HG03159 (cell line): Measurements from ENCODE around the gene RNF187.
"Not testable (repeated sequence)": the region's sequence is repeated elsewhere in the genome, so short reads cannot be mapped to it uniquely, and the experiment has no call there.

Experiments
- ATAC-seq: cut with Tn5 transposase; IDR thresholded peaks from one replicate; pipeline ENCODE4 v1.9.1; 2021; ENCODE audit warnings: mild to moderate bottlenecking, moderate library complexity; ENCODE audit not compliant: unreplicated experiment

The RNF187 gene

GRCh38 chr1:228459091-228459993, 27.8 kb upstream of the RNF187 start:
- no peak for ATAC-seq

- ATAC-seq = no peak
Observed at GRCh38 chr1:228460821-228461220, 26.4 kb upstream of the RNF187 start.

GRCh38 chr1:228462560-228462959, 24.6 kb upstream of the RNF187 start:
- ATAC-seq = no peak

- ATAC-seq = no peak
Observed at GRCh38 chr1:228463009-228463558, 24.1 kb upstream of the RNF187 start.

GRCh38 chr1:228463559-228464455, 23.4 kb upstream of the RNF187 start:
- no peak for ATAC-seq

GRCh38 chr1:228464487-228464983, 22.6 kb upstream of the RNF187 start:
- peak; percentile 80 for ATAC-seq

- no peak for ATAC-seq
Observed at GRCh38 chr1:228465141-228465540, 22.0 kb upstream of the RNF187 start.

GRCh38 chr1:228465571-228466146, 21.5 kb upstream of the RNF187 start:
- no peak for ATAC-seq

GRCh38 chr1:228468188-228468587, 19.0 kb upstream of the RNF187 start:
- not testable (repeated sequence) for ATAC-seq

- no peak for ATAC-seq
Observed at GRCh38 chr1:228469413-228470162, 17.6 kb upstream of the RNF187 start.

- ATAC-seq = no peak
Observed at GRCh38 chr1:228471154-228471761, 15.9 kb upstream of the RNF187 start.

- no peak for ATAC-seq
Observed at GRCh38 chr1:228471762-228472398, 15.3 kb upstream of the RNF187 start.

- no peak for ATAC-seq
Observed at GRCh38 chr1:228472655-228473054, 14.5 kb upstream of the RNF187 start.

- ATAC-seq = no peak
Observed at GRCh38 chr1:228474507-228474906, 12.7 kb upstream of the RNF187 start.

- ATAC-seq = no peak
Observed at GRCh38 chr1:228475812-228476211, 11.4 kb upstream of the RNF187 start.

- no peak for ATAC-seq
Observed at GRCh38 chr1:228477263-228477662, 9.9 kb upstream of the RNF187 start.

- ATAC-seq = no peak
Observed at GRCh38 chr1:228478326-228478725, 8.9 kb upstream of the RNF187 start.

- ATAC-seq = peak; percentile 48
Observed at GRCh38 chr1:228478912-228479711, 8.1 kb upstream of the RNF187 start.
